ENCODE data around the gene NOVA2. TPM values are rescaled to one million over a fixed set of nuclear protein-coding genes. Genes with fewer than 3 reads are reported as not detected.

NOVA2 gene
- not detected for total RNA-seq

- H3K9me3 Mint-ChIP-seq, result no peaks in the 10 kb centered on the region
- DNase-seq (ENCODE audit: low spot score), result peak; percentile 68
- peaks cover 12 to 15% of the 10 kb centered on the region in 2 donors for H3K4me1 Mint-ChIP-seq (ENCODE audit: low read depth in 2 of 2)
- H3K4me3 Mint-ChIP-seq, result peak within 1 kb of the TSS; percentile 21
- ATAC-seq, result peak; percentile 75 to 81
- H3K36me3 Mint-ChIP-seq, result no peaks in the 10 kb centered on the region
- no peak within 1 kb of the TSS for H3K27ac Mint-ChIP-seq
- peaks cover 51 to 76% of the 10 kb centered on the region in 2 donors for H3K27me3 Mint-ChIP-seq
Measured at GRCh38 chr19:45973553-45974338, at the start of gene NOVA2. Gene NOVA2 (minus strand): TSS chr19:45973865. CDS start chr19:45973351, 514 bp downstream.

- no peak for ATAC-seq
- H3K4me1 Mint-ChIP-seq (ENCODE audit: low read depth in 2 of 2), result peaks cover 10 to 13% of the 10 kb centered on the region in 2 donors
- H3K27ac Mint-ChIP-seq, result no peak overlapping the region
- H3K9me3 Mint-ChIP-seq, result no peaks in the 10 kb centered on the region
- H3K36me3 Mint-ChIP-seq, result no peaks in the 10 kb centered on the region
- peaks cover 22 to 37% of the 10 kb centered on the region in 2 donors for H3K27me3 Mint-ChIP-seq
- no peak overlapping the region for H3K4me3 Mint-ChIP-seq
- no peak for DNase-seq (ENCODE audit: low spot score)
Measured at GRCh38 chr19:46023311-46023779, 49.7 kb upstream of the NOVA2 start.

- H3K27ac Mint-ChIP-seq, result no peak within 1 kb of the TSS
- ATAC-seq, result peak in 1 of 2 donors; percentile 21
- no peaks in the 10 kb centered on the region for H3K36me3 Mint-ChIP-seq
- H3K27me3 Mint-ChIP-seq, result peaks cover 22 to 37% of the 10 kb centered on the region in 2 donors
- no peak within 1 kb of the TSS for H3K4me3 Mint-ChIP-seq
- H3K9me3 Mint-ChIP-seq, result no peaks in the 10 kb centered on the region
- peaks cover 10 to 13% of the 10 kb centered on the region in 2 donors for H3K4me1 Mint-ChIP-seq (ENCODE audit: low read depth in 2 of 2)
- no peak for DNase-seq (ENCODE audit: low spot score)
Measured at GRCh38 chr19:46022431-46023310, 49.0 kb upstream of the NOVA2 start, which contains the start of gene PGLYRP1. Gene PGLYRP1 (minus strand): TSS chr19:46023053. CDS start chr19:46023021, 32 bp downstream.

GRCh38 chr19:46022061-46022430 lies 48.4 kb upstream of the NOVA2 start:
- Mint-ChIP-seq H3K4me1 (ENCODE audit: low read depth in 2 of 2) (peaks cover 10 to 13% of the 10 kb centered on the region in 2 donors), H3K9me3 (no peaks in the 10 kb centered on the region), H3K36me3 (no peaks in the 10 kb centered on the region), H3K27ac (no peak overlapping the region), H3K27me3 (peaks cover 22 to 36% of the 10 kb centered on the region in 2 donors), H3K4me3 (no peak overlapping the region)
- ATAC-seq (no peak), DNase-seq (ENCODE audit: low spot score) (no peak)

GRCh38 chr19:46021531-46022041 lies 47.9 kb upstream of the NOVA2 start:
- no peak for ATAC-seq
- Mint-ChIP-seq H3K4me1 (ENCODE audit: low read depth in 2 of 2) (peaks cover 6 to 10% of the 10 kb centered on the region in 2 donors), H3K4me3 (no peak overlapping the region), H3K36me3 (no peaks in the 10 kb centered on the region), H3K27ac (no peak overlapping the region), H3K27me3 (peaks cover 18 to 32% of the 10 kb centered on the region in 2 donors), H3K9me3 (no peaks in the 10 kb centered on the region)
- no peak for DNase-seq (ENCODE audit: low spot score)

GRCh38 chr19:46020819-46021125 lies 47.1 kb upstream of the NOVA2 start:
- H3K4me3 Mint-ChIP-seq, result no peak overlapping the region
- peaks cover 11 to 31% of the 10 kb centered on the region in 2 donors for H3K27me3 Mint-ChIP-seq
- no peaks in the 10 kb centered on the region for H3K36me3 Mint-ChIP-seq
- DNase-seq (ENCODE audit: low spot score), result no peak
- no peak for ATAC-seq
- no peak overlapping the region for H3K27ac Mint-ChIP-seq
- H3K9me3 Mint-ChIP-seq, result no peaks in the 10 kb centered on the region
- peaks cover 7 to 8% of the 10 kb centered on the region in 2 donors for H3K4me1 Mint-ChIP-seq (ENCODE audit: low read depth in 2 of 2)

- H3K4me3 Mint-ChIP-seq, result no peak overlapping the region
- ATAC-seq (no peak), DNase-seq (ENCODE audit: low spot score) (no peak)
- H3K9me3 Mint-ChIP-seq, result no peaks in the 10 kb centered on the region
- peaks cover 13 to 17% of the 10 kb centered on the region in 2 donors for H3K4me1 Mint-ChIP-seq (ENCODE audit: low read depth in 2 of 2)
- peaks cover 18 to 20% of the 10 kb centered on the region in 2 donors for H3K27me3 Mint-ChIP-seq
- H3K36me3 Mint-ChIP-seq, result no peaks in the 10 kb centered on the region
- H3K27ac Mint-ChIP-seq, result no peak overlapping the region
Measured at GRCh38 chr19:46019270-46019669, 45.6 kb upstream of the NOVA2 start.

- H3K4me1 Mint-ChIP-seq (ENCODE audit: low read depth in 2 of 2), result peaks cover 13 to 17% of the 10 kb centered on the region in 2 donors
- H3K9me3 Mint-ChIP-seq, result no peaks in the 10 kb centered on the region
- peaks cover 15% of the 10 kb centered on the region in 2 donors for H3K27me3 Mint-ChIP-seq
- no peaks in the 10 kb centered on the region for H3K36me3 Mint-ChIP-seq
- no peak overlapping the region for H3K4me3 Mint-ChIP-seq
- no peak for DNase-seq (ENCODE audit: low spot score)
- no peak for ATAC-seq
- H3K27ac Mint-ChIP-seq, result no peak overlapping the region
Measured at GRCh38 chr19:46018729-46019251, 45.1 kb upstream of the NOVA2 start.

GRCh38 chr19:46017874-46018675 lies 44.4 kb upstream of the NOVA2 start:
- DNase-seq (ENCODE audit: low spot score) (no peak), ATAC-seq (no peak)
- Mint-ChIP-seq H3K4me3 (no peak overlapping the region), H3K4me1 (ENCODE audit: low read depth in 2 of 2) (peaks cover 13 to 17% of the 10 kb centered on the region in 2 donors), H3K27ac (no peak overlapping the region), H3K27me3 (peaks cover 8 to 12% of the 10 kb centered on the region in 2 donors), H3K9me3 (no peaks in the 10 kb centered on the region), H3K36me3 (no peaks in the 10 kb centered on the region)

- Mint-ChIP-seq H3K4me3 (peak overlapping the region; percentile 93), H3K4me1 (ENCODE audit: low read depth in 2 of 2) (peaks cover 13 to 17% of the 10 kb centered on the region in 2 donors), H3K27ac (no peak overlapping the region), H3K36me3 (no peaks in the 10 kb centered on the region), H3K27me3 (peaks cover 8 to 12% of the 10 kb centered on the region in 2 donors), H3K9me3 (no peaks in the 10 kb centered on the region)
- ATAC-seq, result no peak
- DNase-seq (ENCODE audit: low spot score), result no peak
Measured at GRCh38 chr19:46017095-46017429, 43.4 kb upstream of the NOVA2 start.

GRCh38 chr19:46016426-46017094 lies 42.9 kb upstream of the NOVA2 start:
- peak; percentile 86 for DNase-seq (ENCODE audit: low spot score)
- Mint-ChIP-seq H3K27me3 (peaks cover 8 to 9% of the 10 kb centered on the region in 2 donors), H3K4me1 (ENCODE audit: low read depth in 2 of 2) (peaks cover 13 to 15% of the 10 kb centered on the region in 2 donors), H3K4me3 (peak overlapping the region; percentile 93), H3K36me3 (no peaks in the 10 kb centered on the region), H3K9me3 (no peaks in the 10 kb centered on the region), H3K27ac (no peak overlapping the region)
- peak; percentile 84 to 85 for ATAC-seq

GRCh38 chr19:46015687-46016425 lies 42.2 kb upstream of the NOVA2 start:
- Mint-ChIP-seq H3K27ac (no peak overlapping the region), H3K27me3 (peaks cover 8 to 9% of the 10 kb centered on the region in 2 donors)

More at GRCh38 chr19:46015687-46016425, 42.2 kb upstream of the NOVA2 start:
- Mint-ChIP-seq H3K36me3 (no peaks in the 10 kb centered on the region), H3K4me1 (ENCODE audit: low read depth in 2 of 2) (peaks cover 13 to 15% of the 10 kb centered on the region in 2 donors), H3K9me3 (no peaks in the 10 kb centered on the region), H3K4me3 (peak overlapping the region; percentile 93)
- DNase-seq (ENCODE audit: low spot score), result no peak
- peak; percentile 34 to 37 for ATAC-seq

All from natural killer cell treated with Interleukin-12 subunit alpha and Interleukin-12 subunit beta and Interleukin-15 and Interleukin-18, amount 100 ng/mL, for 72 hours (primary cell).